OCI-LY1 (cell line): ENCODE data around the gene ADAMTS20.

ENCODE experiments used
- CTCF ChIP-seq: fragments of 200-600 bp; sonication (generic), shearing (Covaris generic); IDR thresholded peaks from 2 replicates; pipeline ENCODE4 v1.5.1; 2017; ENCODE audit warnings: mild to moderate bottlenecking, antibody characterized with exemption, low read length, moderate library complexity, mixed read lengths
- EZH2 ChIP-seq: fragments of 200-600 bp; sonication (generic), shearing (Covaris generic); IDR thresholded peaks from 2 replicates; pipeline ENCODE4 v1.8.0; 2017; ENCODE audit warnings: borderline replicate concordance, mixed run types, mild to moderate bottlenecking, antibody characterized with exemption, low read length, moderate library complexity, mixed read lengths

GRCh38 chr12:43551971-43552559 lies at the start of gene ADAMTS20:
- TF ChIP-seq CTCF, result no peak
- no peak for TF ChIP-seq EZH2
